PC-3 (cell line): ENCODE measurements around the gene REV1. TPM values are rescaled to one million over a fixed set of nuclear protein-coding genes. Genes with fewer than 3 reads are reported as not detected.

Source experiments
- ATAC-seq: fragments of 200-7000 bp; cut with Tn5 transposase; 2 replicates; pipeline ENCODE4 v1.9.1; 2020; ENCODE audit warnings: mild to moderate bottlenecking, moderate library complexity
- BruUV-seq: library from RNA; stranded (reverse); fragments of 400-500 nt; replicated peaks from 2 replicates; lab custom pipeline; 2021; lab: Mats Ljungman, UMichigan
- CTCF ChIA-PET: fragments of 300-600 bp; sonication (Branson Sonifier 250); formaldehyde crosslinking; loops from one replicate; lab custom pipeline; 2022; ENCODE audit warnings: antibody characterized with exemption; lab: Charles Lee
- POLR2A ChIA-PET: fragments of 300-600 bp; sonication (Branson Sonifier 250); formaldehyde crosslinking; loops from one replicate; lab custom pipeline; 2022; ENCODE audit warnings: antibody characterized with exemption; ENCODE audit not compliant: unreplicated experiment; lab: Charles Lee
- DNase-seq: peaks from one replicate; pipeline ENCODE4 v3.0.0-alpha.2; 2015
- H2AFZ ChIP-seq: fragments of 300-600 bp; sonication (generic); 2 replicates; pipeline ENCODE4 v1.6.0; 2016; ENCODE audit warnings: antibody characterized with exemption, low read length
- H3F3A ChIP-seq: fragments of 300-600 bp; sonication (generic); one replicate; pipeline ENCODE4 v1.6.0; 2017; ENCODE audit warnings: antibody characterized with exemption, low read length, control low read depth, mild to moderate bottlenecking; ENCODE audit not compliant: unreplicated experiment
- H3K27ac ChIP-seq: fragments of 300-600 bp; sonication (generic); 2 replicates; pipeline ENCODE4 v1.5.1; 2016; ENCODE audit warnings: mild to moderate bottlenecking, low read length
- H3K27me3 ChIP-seq: fragments of 300-600 bp; sonication (generic); 2 replicates; pipeline ENCODE4 v1.6.1; 2016; ENCODE audit warnings: low read length, mixed read lengths
- H3K36me3 ChIP-seq: fragments of 300-600 bp; sonication (generic); 2 replicates; pipeline ENCODE4 v1.6.1; 2016; ENCODE audit warnings: low read depth, mixed run types, low read length, mixed read lengths
- H3K4me1 ChIP-seq: fragments of 300-600 bp; sonication (generic); 2 replicates; pipeline ENCODE4 v1.5.1; 2016; ENCODE audit warnings: low read length; ENCODE audit not compliant: insufficient read depth
- H3K4me2 ChIP-seq: fragments of 300-600 bp; sonication (generic); 2 replicates; pipeline ENCODE4 v1.6.0; 2016; ENCODE audit warnings: low read length
- H3K4me3 ChIP-seq: fragments of 300-600 bp; sonication (generic); 2 replicates; pipeline ENCODE4 v1.5.1; 2016; ENCODE audit warnings: mild to moderate bottlenecking, low read length, mixed read lengths
- H3K79me2 ChIP-seq: fragments of 300-600 bp; sonication (generic); 2 replicates; pipeline ENCODE4 v1.6.1; 2017; ENCODE audit warnings: low read length, mixed read lengths
- H3K9ac ChIP-seq: fragments of 300-600 bp; sonication (generic); 2 replicates; pipeline ENCODE4 v1.6.0; 2016; ENCODE audit warnings: mild to moderate bottlenecking, low read length
- H3K9me2 ChIP-seq: fragments of 300-600 bp; sonication (generic); replicated peaks from 2 replicates; pipeline ENCODE4 v1.6.1; 2016; ENCODE audit warnings: mixed run types, low read length, mixed read lengths
- H3K9me3 ChIP-seq: fragments of 300-600 bp; sonication (generic); 2 replicates; pipeline ENCODE4 v1.6.1; 2016; ENCODE audit warnings: low read length, mixed read lengths
- H4K20me1 ChIP-seq: fragments of 300-600 bp; sonication (generic); 2 replicates; pipeline ENCODE4 v1.6.1; 2016; ENCODE audit warnings: low read length, mixed read lengths
- CTCF ChIP-seq: fragments of 300-600 bp; sonication (generic); conservative IDR thresholded peaks from 2 replicates; pipeline ENCODE4 v1.5.1; 2017; ENCODE audit warnings: antibody characterized with exemption, low read depth, mild to moderate bottlenecking, low read length
- EZH2 ChIP-seq: fragments of 300-600 bp; sonication (generic); IDR thresholded peaks from one replicate; pipeline ENCODE4 v1.6.1; 2017; ENCODE audit warnings: antibody characterized with exemption, mild to moderate bottlenecking, low read length; ENCODE audit not compliant: unreplicated experiment
- EZH2phosphoT487 ChIP-seq: fragments of 300-600 bp; sonication (generic); IDR thresholded peaks from 2 replicates; pipeline ENCODE4 v1.6.1; 2018; ENCODE audit warnings: mild to moderate bottlenecking, antibody characterized with exemption, low read length, borderline replicate concordance
- intact Hi-C: fragments of 100-400 bp; cut with micrococcal nuclease; formaldehyde crosslinking; loops from 2 replicates; pipeline ENCODE4 v1.9.0; 2023
- total RNA-seq: library from RNA; depleted of rRNA; stranded (reverse); fragments of >200 nt; gene quantifications from 2 replicates; pipeline ENCODE4 v1.2.3, GENCODE V29; 2014

Gene REV1
- total RNA-seq, 1 experiment from 2014 or later: 17.9 TPM

DNA sequence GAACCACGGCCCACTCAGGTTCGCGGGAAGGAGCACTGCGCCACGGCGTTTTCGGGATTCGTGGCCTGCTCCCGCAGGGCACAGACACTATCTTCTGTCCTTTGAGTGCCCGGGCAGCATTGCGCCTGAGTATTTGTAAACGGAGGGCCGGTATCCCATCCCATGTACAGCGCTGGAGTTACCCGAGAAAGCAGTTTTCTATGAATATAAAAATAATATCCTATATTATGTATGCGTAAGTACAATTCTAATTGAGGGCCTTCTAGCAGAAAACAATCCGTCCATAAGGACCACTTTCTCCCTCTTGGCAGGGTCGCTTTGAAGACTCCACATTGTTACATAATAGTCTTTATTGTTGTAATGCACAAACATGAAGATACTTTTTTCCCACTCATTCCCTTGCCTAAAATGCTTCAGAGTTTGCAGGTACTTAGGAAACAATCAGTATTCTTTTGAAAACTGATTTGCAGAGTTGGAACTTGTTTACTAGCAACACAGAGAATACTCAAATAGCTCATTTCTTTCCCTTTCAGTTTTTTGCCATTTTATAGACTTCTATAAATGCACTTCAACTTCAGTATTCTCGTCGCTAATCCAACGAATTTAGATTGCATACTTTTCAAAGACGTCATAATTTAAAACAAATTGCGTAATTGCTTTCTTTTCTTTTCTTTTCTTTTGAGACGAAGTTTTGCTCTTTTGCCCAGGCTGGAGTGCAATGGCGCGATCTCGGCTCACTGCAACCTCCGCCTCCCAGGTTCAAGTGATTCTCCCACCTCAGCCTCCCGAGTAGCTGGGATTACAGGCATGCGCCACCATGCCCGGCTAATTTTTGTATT is 1.0 kb upstream of the REV1 start:
- Histone ChIP-seq H3K36me3 (no peaks in the 10 kb centered on the region), H3K4me3 (peak overlapping the region; percentile 86), H3K4me2 (peak overlapping the region; percentile 95), H2AFZ (peak overlapping the region; percentile 85), H3K4me1 (peaks cover 14% of the 10 kb centered on the region), H3K27ac (no peak overlapping the region), H3K27me3 (no peaks in the 10 kb centered on the region), H3F3A (no peaks in the 10 kb centered on the region), H3K9ac (peak overlapping the region; percentile 63), H3K79me2 (peaks cover 35% of the 10 kb centered on the region), H4K20me1 (no peaks in the 10 kb centered on the region), H3K9me2 (no peaks in the 10 kb centered on the region), H3K9me3 (no peaks in the 10 kb centered on the region)
- DNase-seq: no peak
- ChIA-PET CTCF (no interaction called here), POLR2A (interaction anchor here (0.6 kb wide), 1 partner anchor 125 kb away, joined by 3 read pairs; no protein-coding TSS in a partner anchor)
- BruUV-seq: TSS peak; percentile 29
- peak; percentile 2 for ATAC-seq
- no peak for TF ChIP-seq CTCF
- no peak for TF ChIP-seq EZH2phosphoT487
- no peak for TF ChIP-seq EZH2
- intact Hi-C loops: loop anchor here (1.0 to 10.0 kb wide), 2 partner anchors 155 to 406 kb away; partner anchors contain the start of gene TXNDC9

DNA sequence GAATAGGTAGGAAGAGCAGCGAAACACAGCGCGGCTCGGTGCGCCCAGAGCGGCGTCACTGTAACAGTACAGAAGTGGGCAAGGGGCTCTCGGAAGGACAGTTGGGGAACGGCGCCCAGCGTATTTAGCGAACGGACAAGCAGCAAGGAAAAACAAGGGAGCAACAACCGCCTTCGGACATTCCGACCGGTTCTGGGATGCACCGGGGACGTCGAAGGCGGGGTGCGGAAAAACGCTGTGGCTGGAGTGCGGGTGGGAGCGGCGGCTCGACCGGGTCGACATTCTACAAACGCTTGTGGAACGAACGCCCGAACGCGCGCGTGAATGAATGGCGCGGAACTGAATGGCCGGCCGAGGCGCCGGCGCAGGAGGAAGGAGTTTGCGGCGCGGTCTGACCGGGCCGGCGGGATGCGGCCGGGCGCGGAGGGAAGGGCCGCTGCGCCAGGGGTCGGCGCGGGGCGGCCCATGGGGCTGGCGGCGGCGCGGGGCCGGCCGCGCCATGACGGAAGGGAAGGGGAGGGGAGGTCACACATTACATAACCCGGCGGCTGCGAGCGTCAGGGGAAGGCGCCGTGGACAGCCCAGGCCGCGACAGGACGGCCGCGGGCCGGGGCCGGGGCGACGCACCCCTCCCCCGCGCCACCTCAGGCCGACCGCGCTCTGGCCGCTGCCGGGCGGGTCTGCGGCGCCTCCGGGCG is 605 bp downstream of the REV1 start:
- ATAC-seq: peak; percentile 45
- Histone ChIP-seq H3K4me2 (peak overlapping the region; percentile 89), H3F3A (no peaks in the 10 kb centered on the region), H3K4me1 (peaks cover 14% of the 10 kb centered on the region), H3K9me3 (no peaks in the 10 kb centered on the region), H3K4me3 (peak overlapping the region; percentile 86), H3K9me2 (no peaks in the 10 kb centered on the region), H3K36me3 (no peaks in the 10 kb centered on the region), H4K20me1 (no peaks in the 10 kb centered on the region), H3K27ac (peak overlapping the region; percentile 41), H2AFZ (peak overlapping the region; percentile 52), H3K27me3 (no peaks in the 10 kb centered on the region), H3K9ac (peak overlapping the region; percentile 83), H3K79me2 (peaks cover 51% of the 10 kb centered on the region)
- no TSS peak for BruUV-seq
- DNase-seq: peak; percentile 47
- CTCF ChIA-PET: no interaction called here
- TF ChIP-seq CTCF: no peak
- TF ChIP-seq EZH2phosphoT487: no peak
- no peak for TF ChIP-seq EZH2
- intact Hi-C loops: loop anchor here (2.0 kb wide), 2 partner anchors 14 to 40 kb away; no protein-coding TSS in a partner anchor
- POLR2A ChIA-PET: no interaction called here
